SK-N-SH treated with all-trans-retinoic acid at 6 μM for 48 hours (cell line): ENCODE results near the gene PDGFB.

ENCODE experiments used
- ATAC-seq: fragments of 200-7000 bp; cut with Tn5 transposase; 3 replicates; pipeline ENCODE4 v1.9.1; 2020; ENCODE audit warnings: mild to moderate bottlenecking, moderate library complexity
- ARNTL ChIP-seq: fragments of 450-650 bp; formaldehyde crosslinking; IDR thresholded peaks from 2 replicates; pipeline ENCODE4 v1.5.0; 2020; ENCODE audit warnings: low read depth, mild to moderate bottlenecking, moderate library complexity, borderline replicate concordance
- BACH2 ChIP-seq: fragments of 250-450 bp; sonication (Bioruptor Pico); IDR thresholded peaks from 2 replicates; pipeline ENCODE4 v1.9.0; 2021; ENCODE audit warnings: mild to moderate bottlenecking, borderline replicate concordance
- CSDC2 ChIP-seq: fragments of 250-450 bp; sonication (Bioruptor Pico); IDR thresholded peaks from 2 replicates; pipeline ENCODE4 v1.5.0; 2020; ENCODE audit warnings: mild to moderate bottlenecking, moderate library complexity
- ISL1 ChIP-seq: fragments of 250-450 bp; sonication (Bioruptor Pico); IDR thresholded peaks from 2 replicates; pipeline ENCODE4 v2.1.2; 2022; ENCODE audit warnings: mild to moderate bottlenecking, moderate library complexity
- OSR1 ChIP-seq: fragments of 250-450 bp; sonication (Bioruptor Pico); IDR thresholded peaks from 2 replicates; pipeline ENCODE4 v1.8.0; 2022; ENCODE audit warnings: moderate library complexity, mild to moderate bottlenecking, inconsistent platforms
- PPARA ChIP-seq: fragments of 250-450 bp; sonication (Bioruptor Pico); IDR thresholded peaks from 2 replicates; pipeline ENCODE4 v1.5.0; 2020; ENCODE audit warnings: mild to moderate bottlenecking, borderline replicate concordance
- RARB ChIP-seq: fragments of 250-450 bp; sonication (Bioruptor Pico); IDR thresholded peaks from 2 replicates; pipeline ENCODE4 v1.8.0; 2021; ENCODE audit warnings: mild to moderate bottlenecking, moderate library complexity
- TCF4 ChIP-seq: fragments of 250-450 bp; sonication (Bioruptor Pico); IDR thresholded peaks from 2 replicates; pipeline ENCODE4 v1.8.0; 2021; ENCODE audit warnings: mild to moderate bottlenecking, moderate library complexity, borderline replicate concordance
- TOX ChIP-seq: fragments of 250-450 bp; sonication (Bioruptor Pico); IDR thresholded peaks from 2 replicates; pipeline ENCODE4 v1.8.0; 2021; ENCODE audit warnings: mild to moderate bottlenecking, moderate library complexity, borderline replicate concordance
- ZC3H10 ChIP-seq: fragments of 250-450 bp; sonication (Bioruptor Pico); IDR thresholded peaks from 2 replicates; pipeline ENCODE4 v1.5.1; 2021; ENCODE audit warnings: mild to moderate bottlenecking, moderate library complexity
- ZFP3 ChIP-seq: fragments of 250-450 bp; sonication (Bioruptor Pico); IDR thresholded peaks from 2 replicates; pipeline ENCODE4 v1.5.0; 2020; ENCODE audit warnings: mild to moderate bottlenecking, moderate library complexity
- ZFP30 ChIP-seq: fragments of 450-650 bp; formaldehyde crosslinking; IDR thresholded peaks from 2 replicates; pipeline ENCODE4 v1.5.0; 2022; ENCODE audit warnings: mild to moderate bottlenecking, moderate library complexity
- ZNF70 ChIP-seq: fragments of 450-650 bp; formaldehyde crosslinking; IDR thresholded peaks from 2 replicates; pipeline ENCODE4 v1.5.0; 2020; ENCODE audit warnings: mild to moderate bottlenecking, moderate library complexity
- ZNF8 ChIP-seq: fragments of 450-650 bp; formaldehyde crosslinking; IDR thresholded peaks from 2 replicates; pipeline ENCODE4 v1.5.0; 2020; ENCODE audit warnings: mild to moderate bottlenecking, moderate library complexity
- TF ChIP-seq, protein P1 (sequence below): fragments of 250-450 bp; sonication (Bioruptor Pico); IDR thresholded peaks from 2 replicates; pipeline ENCODE4 v1.5.1; 2020; ENCODE audit warnings: low read depth, mild to moderate bottlenecking, moderate library complexity
- TF ChIP-seq, protein P2 (sequence below): fragments of 250-450 bp; sonication (Bioruptor Pico); IDR thresholded peaks from 2 replicates; pipeline ENCODE4 v1.5.1; 2021; ENCODE audit warnings: mild to moderate bottlenecking, moderate library complexity
- TF ChIP-seq, protein P3 (sequence below): fragments of 250-450 bp; sonication (Bioruptor Pico); IDR thresholded peaks from 2 replicates; pipeline ENCODE4 v1.8.0; 2021; ENCODE audit warnings: low read depth, mild to moderate bottlenecking, moderate library complexity, borderline replicate concordance
- TF ChIP-seq, protein P4 (sequence below): fragments of 250-450 bp; sonication (Bioruptor Pico); IDR thresholded peaks from 2 replicates; pipeline ENCODE4 v1.8.0; 2020; ENCODE audit warnings: mild to moderate bottlenecking, moderate library complexity, borderline replicate concordance
- TF ChIP-seq, protein P5 (sequence below): fragments of 250-450 bp; sonication (Bioruptor Pico); IDR thresholded peaks from 2 replicates; pipeline ENCODE4 v1.5.0; 2020; ENCODE audit warnings: mild to moderate bottlenecking, moderate library complexity

Gene PDGFB

DNA sequence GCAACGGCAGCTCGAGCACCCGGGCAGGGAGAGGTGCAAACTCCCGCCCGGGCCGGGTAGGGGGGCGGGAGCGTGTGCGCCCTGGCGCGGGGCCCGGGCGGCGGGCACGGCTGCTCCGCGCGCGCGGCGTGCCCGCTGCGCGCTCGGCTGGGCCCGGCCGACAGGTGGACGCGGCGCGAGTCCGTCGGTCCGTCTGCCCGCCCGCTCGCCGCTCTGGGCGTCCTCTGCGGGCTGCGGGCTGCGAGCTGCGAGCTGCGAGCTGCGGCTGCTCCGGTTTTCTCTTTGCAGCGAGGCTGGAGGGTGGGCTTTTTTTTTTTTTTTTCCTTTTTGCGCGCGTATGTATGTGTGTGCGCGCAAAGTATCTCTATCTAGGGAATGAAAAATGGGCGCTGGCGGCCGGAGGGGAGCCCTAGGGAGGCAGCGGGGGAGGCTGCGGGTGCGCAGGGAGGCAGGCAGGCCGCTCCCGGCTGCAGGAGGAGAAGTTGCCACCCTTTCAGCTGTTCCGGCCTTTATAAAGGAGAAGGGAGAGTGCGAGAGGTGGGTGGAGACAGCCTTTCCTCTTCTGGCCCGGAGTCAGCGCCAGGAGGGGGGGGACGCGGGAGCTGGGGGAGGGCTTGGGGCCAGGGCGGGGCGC, at the start of gene PDGFB:
TSS of gene PDGFB (minus strand) at position 487 of the 634 bp plus-strand sequence. CDS start 1,019 bp downstream, outside the sequence.
- TF ChIP-seq, protein P1, sequence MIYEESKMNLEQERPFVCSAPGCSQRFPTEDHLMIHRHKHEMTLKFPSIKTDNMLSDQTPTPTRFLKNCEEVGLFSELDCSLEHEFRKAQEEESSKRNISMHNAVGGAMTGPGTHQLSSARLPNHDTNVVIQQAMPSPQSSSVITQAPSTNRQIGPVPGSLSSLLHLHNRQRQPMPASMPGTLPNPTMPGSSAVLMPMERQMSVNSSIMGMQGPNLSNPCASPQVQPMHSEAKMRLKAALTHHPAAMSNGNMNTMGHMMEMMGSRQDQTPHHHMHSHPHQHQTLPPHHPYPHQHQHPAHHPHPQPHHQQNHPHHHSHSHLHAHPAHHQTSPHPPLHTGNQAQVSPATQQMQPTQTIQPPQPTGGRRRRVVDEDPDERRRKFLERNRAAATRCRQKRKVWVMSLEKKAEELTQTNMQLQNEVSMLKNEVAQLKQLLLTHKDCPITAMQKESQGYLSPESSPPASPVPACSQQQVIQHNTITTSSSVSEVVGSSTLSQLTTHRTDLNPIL, result no peak
- TF ChIP-seq ARNTL (no peak), BACH2 (CRISPR knock-in tag) (no peak), ZFP3 (CRISPR knock-in tag) (no peak), CSDC2 (no peak), RARB (no peak), ZNF8 (CRISPR knock-in tag) (no peak), TOX (CRISPR knock-in tag) (no peak), TCF4 (CRISPR knock-in tag) (no peak)
- TF ChIP-seq, protein P2, sequence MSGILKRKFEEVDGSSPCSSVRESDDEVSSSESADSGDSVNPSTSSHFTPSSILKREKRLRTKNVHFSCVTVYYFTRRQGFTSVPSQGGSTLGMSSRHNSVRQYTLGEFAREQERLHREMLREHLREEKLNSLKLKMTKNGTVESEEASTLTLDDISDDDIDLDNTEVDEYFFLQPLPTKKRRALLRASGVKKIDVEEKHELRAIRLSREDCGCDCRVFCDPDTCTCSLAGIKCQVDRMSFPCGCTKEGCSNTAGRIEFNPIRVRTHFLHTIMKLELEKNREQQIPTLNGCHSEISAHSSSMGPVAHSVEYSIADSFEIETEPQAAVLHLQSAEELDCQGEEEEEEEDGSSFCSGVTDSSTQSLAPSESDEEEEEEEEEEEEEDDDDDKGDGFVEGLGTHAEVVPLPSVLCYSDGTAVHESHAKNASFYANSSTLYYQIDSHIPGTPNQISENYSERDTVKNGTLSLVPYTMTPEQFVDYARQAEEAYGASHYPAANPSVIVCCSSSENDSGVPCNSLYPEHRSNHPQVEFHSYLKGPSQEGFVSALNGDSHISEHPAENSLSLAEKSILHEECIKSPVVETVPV (CRISPR knock-in tag), result no peak
- TF ChIP-seq, protein P3, sequence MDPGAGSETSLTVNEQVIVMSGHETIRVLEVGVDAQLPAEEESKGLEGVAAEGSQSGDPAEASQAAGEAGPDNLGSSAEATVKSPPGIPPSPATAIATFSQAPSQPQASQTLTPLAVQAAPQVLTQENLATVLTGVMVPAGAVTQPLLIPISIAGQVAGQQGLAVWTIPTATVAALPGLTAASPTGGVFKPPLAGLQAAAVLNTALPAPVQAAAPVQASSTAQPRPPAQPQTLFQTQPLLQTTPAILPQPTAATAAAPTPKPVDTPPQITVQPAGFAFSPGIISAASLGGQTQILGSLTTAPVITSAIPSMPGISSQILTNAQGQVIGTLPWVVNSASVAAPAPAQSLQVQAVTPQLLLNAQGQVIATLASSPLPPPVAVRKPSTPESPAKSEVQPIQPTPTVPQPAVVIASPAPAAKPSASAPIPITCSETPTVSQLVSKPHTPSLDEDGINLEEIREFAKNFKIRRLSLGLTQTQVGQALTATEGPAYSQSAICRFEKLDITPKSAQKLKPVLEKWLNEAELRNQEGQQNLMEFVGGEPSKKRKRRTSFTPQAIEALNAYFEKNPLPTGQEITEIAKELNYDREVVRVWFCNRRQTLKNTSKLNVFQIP (CRISPR knock-in tag), result no peak
- no peak for ATAC-seq

DNA sequence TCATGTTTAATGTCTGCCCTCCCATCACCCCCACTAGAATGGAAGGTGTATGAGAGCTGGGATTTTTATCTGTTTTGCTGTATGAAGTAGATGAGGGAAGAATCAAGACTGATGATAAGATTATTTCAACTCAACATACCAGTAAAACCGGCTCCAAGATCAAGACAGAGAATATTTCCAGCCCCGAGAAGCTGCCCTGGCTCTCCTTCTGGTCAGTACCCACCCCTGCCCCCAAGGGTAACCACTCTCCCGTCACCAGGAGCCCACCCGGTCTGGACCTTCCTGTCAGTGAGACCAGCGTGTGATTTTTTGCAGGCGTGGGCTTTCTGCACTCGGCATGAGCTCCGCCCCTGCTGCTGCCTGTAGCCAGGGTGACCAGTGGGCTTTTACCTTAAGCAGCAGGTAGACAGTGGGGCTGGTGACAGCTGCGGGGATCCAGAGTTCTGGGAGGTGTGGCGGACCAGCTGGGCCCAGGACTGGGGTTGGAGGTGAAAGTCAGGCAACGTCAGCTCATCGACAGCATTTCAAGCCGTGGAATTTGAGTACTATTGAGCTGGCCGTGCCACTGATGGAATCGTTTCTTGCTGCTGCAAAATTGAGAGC, 49.1 kb upstream of the PDGFB start:
- TF ChIP-seq TCF4 (CRISPR knock-in tag), result no peak
- TF ChIP-seq ZNF8 (CRISPR knock-in tag), result no peak
- no peak for TF ChIP-seq OSR1 (CRISPR knock-in tag)
- TF ChIP-seq ZNF70, result no peak
- TF ChIP-seq, protein P4, sequence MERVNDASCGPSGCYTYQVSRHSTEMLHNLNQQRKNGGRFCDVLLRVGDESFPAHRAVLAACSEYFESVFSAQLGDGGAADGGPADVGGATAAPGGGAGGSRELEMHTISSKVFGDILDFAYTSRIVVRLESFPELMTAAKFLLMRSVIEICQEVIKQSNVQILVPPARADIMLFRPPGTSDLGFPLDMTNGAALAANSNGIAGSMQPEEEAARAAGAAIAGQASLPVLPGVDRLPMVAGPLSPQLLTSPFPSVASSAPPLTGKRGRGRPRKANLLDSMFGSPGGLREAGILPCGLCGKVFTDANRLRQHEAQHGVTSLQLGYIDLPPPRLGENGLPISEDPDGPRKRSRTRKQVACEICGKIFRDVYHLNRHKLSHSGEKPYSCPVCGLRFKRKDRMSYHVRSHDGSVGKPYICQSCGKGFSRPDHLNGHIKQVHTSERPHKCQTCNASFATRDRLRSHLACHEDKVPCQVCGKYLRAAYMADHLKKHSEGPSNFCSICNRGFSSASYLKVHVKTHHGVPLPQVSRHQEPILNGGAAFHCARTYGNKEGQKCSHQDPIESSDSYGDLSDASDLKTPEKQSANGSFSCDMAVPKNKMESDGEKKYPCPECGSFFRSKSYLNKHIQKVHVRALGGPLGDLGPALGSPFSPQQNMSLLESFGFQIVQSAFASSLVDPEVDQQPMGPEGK (CRISPR knock-in tag), result no peak
- TF ChIP-seq, protein P1, result no peak
- TF ChIP-seq CSDC2, result no peak
- TF ChIP-seq RARB, result no peak
- TF ChIP-seq, protein P2 (CRISPR knock-in tag), result no peak
- no peak for TF ChIP-seq ZFP30 (CRISPR knock-in tag)
- TF ChIP-seq, protein P3 (CRISPR knock-in tag), result no peak
- no peak for TF ChIP-seq PPARA
- TF ChIP-seq ZC3H10, result no peak
- TF ChIP-seq BACH2 (CRISPR knock-in tag), result no peak
- no peak for TF ChIP-seq ZFP3 (CRISPR knock-in tag)
- no peak for TF ChIP-seq ISL1 (CRISPR knock-in tag)
- TF ChIP-seq, protein P5, sequence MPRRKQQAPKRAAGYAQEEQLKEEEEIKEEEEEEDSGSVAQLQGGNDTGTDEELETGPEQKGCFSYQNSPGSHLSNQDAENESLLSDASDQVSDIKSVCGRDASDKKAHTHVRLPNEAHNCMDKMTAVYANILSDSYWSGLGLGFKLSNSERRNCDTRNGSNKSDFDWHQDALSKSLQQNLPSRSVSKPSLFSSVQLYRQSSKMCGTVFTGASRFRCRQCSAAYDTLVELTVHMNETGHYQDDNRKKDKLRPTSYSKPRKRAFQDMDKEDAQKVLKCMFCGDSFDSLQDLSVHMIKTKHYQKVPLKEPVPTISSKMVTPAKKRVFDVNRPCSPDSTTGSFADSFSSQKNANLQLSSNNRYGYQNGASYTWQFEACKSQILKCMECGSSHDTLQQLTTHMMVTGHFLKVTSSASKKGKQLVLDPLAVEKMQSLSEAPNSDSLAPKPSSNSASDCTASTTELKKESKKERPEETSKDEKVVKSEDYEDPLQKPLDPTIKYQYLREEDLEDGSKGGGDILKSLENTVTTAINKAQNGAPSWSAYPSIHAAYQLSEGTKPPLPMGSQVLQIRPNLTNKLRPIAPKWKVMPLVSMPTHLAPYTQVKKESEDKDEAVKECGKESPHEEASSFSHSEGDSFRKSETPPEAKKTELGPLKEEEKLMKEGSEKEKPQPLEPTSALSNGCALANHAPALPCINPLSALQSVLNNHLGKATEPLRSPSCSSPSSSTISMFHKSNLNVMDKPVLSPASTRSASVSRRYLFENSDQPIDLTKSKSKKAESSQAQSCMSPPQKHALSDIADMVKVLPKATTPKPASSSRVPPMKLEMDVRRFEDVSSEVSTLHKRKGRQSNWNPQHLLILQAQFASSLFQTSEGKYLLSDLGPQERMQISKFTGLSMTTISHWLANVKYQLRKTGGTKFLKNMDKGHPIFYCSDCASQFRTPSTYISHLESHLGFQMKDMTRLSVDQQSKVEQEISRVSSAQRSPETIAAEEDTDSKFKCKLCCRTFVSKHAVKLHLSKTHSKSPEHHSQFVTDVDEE (CRISPR knock-in tag), result no peak
- ATAC-seq, result no peak
